Cardiac muscle cell (in vitro differentiated cells and primary cell): Measurements from ENCODE around the gene FAM168A. TPM values are rescaled to one million over a fixed set of nuclear protein-coding genes. Genes with fewer than 3 reads are reported as not detected.
"Not testable (repeated sequence)": the region's sequence is repeated elsewhere in the genome, so short reads cannot be mapped to it uniquely, and the experiment has no call there.

Source experiments
- DNase-seq, 2 donors: peaks; one replicate each; pipeline versions ENCODE4 v3.0.0 to v3.0.0-alpha.2; 2010 to 2017; ENCODE audit warnings: low read depth in 1 of 2, low spot score in 1 of 2
- H3K27ac ChIP-seq: fragments of 200-600 bp; sonication (generic); 2 replicates; pipeline ENCODE4 v1.5.1; 2016
- H3K27me3 ChIP-seq: fragments of 200-600 bp; sonication (generic); 2 replicates; pipeline ENCODE4 v1.6.0; 2016; ENCODE audit warnings: control low read depth
- H3K36me3 ChIP-seq: fragments of 200-600 bp; sonication (generic); 2 replicates; pipeline ENCODE4 v1.5.1; 2016; ENCODE audit warnings: control low read depth
- H3K4me1 ChIP-seq: fragments of 200-600 bp; sonication (generic); 2 replicates; pipeline ENCODE4 v1.8.1; 2017; ENCODE audit warnings: low read depth, mild to moderate bottlenecking, mixed run types
- H3K4me3 ChIP-seq: fragments of 200-600 bp; sonication (generic); 2 replicates; pipeline ENCODE4 v1.5.1; 2016; ENCODE audit warnings: mild to moderate bottlenecking
- H3K9me3 ChIP-seq: fragments of 200-600 bp; sonication (generic); 2 replicates; pipeline ENCODE4 v1.5.1; 2017; ENCODE audit warnings: low read depth, mild to moderate bottlenecking, control low read depth
- polyA plus RNA-seq: library from polyadenylated mRNA; unstranded; fragments of >200 nt; fragmentation: Nextera tagmentation; extraction: Ambion mirVana; gene quantifications from 2 replicates; pipeline ENCODE4 v1.2.1, GENCODE V29; 2016
- total RNA-seq: library from RNA; depleted of rRNA; stranded (reverse); fragments of >200 nt; gene quantifications from 2 replicates; pipeline ENCODE4 v1.2.3, GENCODE V29; 2016
- TF ChIP-seq, protein P1 (sequence below): IDR thresholded peaks from 2 replicates; pipeline ENCODE4 v1.5.1; 2012; ENCODE audit warnings: low read depth, mild to moderate bottlenecking, low read length

The FAM168A gene
- total and polyA plus RNA-seq, 2 experiments from 2014 or later: 9.7 to 32.4 TPM

DNA sequence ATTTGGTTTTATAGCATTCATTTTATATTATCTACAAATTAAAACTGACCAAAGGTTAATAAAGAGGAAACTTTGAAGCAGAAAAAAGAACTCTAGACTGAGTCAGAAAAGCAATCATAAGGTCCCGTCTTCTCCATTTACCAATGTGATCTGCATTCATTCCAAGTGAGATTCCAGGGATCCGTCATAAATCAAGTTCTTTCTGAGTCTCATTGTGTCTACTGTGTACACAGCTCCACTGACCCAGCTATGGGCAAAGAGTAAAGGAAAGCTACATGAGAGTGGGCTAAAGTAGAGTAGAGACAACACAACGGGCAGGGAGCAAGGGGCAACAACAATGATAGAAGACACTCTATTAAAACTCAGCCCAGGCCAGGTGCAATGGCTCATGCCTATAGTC, 15.3 kb downstream of the FAM168A start:
- Histone ChIP-seq H3K4me3 (no peak overlapping the region), H3K9me3 (no peaks in the 10 kb centered on the region), H3K27ac (no peak overlapping the region), H3K4me1 (no peaks in the 10 kb centered on the region), H3K36me3 (no peaks in the 10 kb centered on the region), H3K27me3 (no peaks in the 10 kb centered on the region)
- TF ChIP-seq, protein P1, sequence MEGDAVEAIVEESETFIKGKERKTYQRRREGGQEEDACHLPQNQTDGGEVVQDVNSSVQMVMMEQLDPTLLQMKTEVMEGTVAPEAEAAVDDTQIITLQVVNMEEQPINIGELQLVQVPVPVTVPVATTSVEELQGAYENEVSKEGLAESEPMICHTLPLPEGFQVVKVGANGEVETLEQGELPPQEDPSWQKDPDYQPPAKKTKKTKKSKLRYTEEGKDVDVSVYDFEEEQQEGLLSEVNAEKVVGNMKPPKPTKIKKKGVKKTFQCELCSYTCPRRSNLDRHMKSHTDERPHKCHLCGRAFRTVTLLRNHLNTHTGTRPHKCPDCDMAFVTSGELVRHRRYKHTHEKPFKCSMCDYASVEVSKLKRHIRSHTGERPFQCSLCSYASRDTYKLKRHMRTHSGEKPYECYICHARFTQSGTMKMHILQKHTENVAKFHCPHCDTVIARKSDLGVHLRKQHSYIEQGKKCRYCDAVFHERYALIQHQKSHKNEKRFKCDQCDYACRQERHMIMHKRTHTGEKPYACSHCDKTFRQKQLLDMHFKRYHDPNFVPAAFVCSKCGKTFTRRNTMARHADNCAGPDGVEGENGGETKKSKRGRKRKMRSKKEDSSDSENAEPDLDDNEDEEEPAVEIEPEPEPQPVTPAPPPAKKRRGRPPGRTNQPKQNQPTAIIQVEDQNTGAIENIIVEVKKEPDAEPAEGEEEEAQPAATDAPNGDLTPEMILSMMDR: no peak
- no peak for DNase-seq

- H3K4me1 ChIP-seq, H3K27me3 ChIP-seq, DNase-seq, H3K27ac ChIP-seq, H3K4me3 ChIP-seq, H3K9me3 ChIP-seq, H3K36me3 ChIP-seq: not testable (repeated sequence)
These were observed 17.2 kb downstream of the FAM168A start for GRCh38 chr11:73580749-73581148.

- H3K4me3 ChIP-seq: no peak overlapping the region
- H3K4me1 ChIP-seq: no peaks in the 10 kb centered on the region
- H3K27me3 ChIP-seq: no peaks in the 10 kb centered on the region
- H3K9me3 ChIP-seq: no peaks in the 10 kb centered on the region
- H3K36me3 ChIP-seq: no peaks in the 10 kb centered on the region
- TF ChIP-seq, protein P1: no peak
- no peak for DNase-seq
- no peak overlapping the region for H3K27ac ChIP-seq
These were observed 18.1 kb downstream of the FAM168A start for GRCh38 chr11:73579641-73580434.

DNA sequence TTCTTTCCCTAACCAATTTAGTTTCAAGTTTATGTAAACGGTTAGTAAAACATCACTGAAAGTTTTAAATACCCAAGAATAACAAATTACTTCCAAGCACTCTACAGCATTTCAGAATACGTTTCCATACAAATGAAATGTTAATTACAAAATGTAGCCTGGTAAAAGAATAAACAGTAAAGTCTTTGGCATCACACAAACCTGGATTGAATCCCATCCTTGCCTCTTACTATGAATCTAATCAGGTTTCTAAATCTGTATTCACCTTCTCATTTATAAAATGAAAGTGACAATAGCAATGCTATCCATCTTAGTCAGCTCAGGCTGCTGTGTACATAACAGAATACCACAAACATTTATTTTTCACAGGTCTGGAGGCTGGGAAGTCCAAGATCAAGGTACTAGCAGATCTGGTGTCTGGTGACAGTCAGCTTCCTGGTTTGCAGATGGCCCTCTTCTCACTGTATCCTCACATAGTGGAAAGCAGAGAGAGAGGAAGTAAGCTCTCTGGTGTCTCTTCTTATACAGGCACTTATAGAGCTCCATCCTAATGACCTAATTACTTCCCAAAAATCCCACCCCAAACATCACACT, 19.2 kb downstream of the FAM168A start:
- H3K27ac ChIP-seq: no peak overlapping the region

DNA sequence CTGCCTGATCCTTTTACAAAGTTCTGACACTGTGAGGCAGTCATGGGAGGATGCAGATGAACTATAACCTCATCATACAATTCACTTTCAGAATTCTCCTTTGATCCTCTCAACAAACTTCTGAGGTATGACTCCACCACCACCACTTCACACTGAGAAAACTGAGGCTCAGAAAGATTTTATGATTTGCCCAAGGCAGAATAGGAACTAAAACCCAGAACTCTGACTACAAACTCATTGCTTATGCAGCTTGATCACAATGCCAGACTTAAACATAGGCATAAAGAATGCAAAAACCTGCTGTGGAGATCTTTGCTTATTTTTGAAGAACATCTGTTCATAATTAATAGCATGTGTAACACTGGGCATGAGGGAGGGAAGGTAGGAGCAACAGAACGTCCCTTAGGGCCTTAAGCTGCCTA, 20.4 kb downstream of the FAM168A start:
- TF ChIP-seq, protein P1: no peak
- no peaks in the 10 kb centered on the region for H3K9me3 ChIP-seq

More for the DNA sequence above, 19.2 kb downstream of the FAM168A start:
- H3K4me3 ChIP-seq: no peak overlapping the region
- no peak for DNase-seq
- TF ChIP-seq, protein P1: no peak
- no peaks in the 10 kb centered on the region for H3K27me3 ChIP-seq
- no peaks in the 10 kb centered on the region for H3K9me3 ChIP-seq
- H3K36me3 ChIP-seq: no peaks in the 10 kb centered on the region
- H3K4me1 ChIP-seq: no peaks in the 10 kb centered on the region

DNA sequence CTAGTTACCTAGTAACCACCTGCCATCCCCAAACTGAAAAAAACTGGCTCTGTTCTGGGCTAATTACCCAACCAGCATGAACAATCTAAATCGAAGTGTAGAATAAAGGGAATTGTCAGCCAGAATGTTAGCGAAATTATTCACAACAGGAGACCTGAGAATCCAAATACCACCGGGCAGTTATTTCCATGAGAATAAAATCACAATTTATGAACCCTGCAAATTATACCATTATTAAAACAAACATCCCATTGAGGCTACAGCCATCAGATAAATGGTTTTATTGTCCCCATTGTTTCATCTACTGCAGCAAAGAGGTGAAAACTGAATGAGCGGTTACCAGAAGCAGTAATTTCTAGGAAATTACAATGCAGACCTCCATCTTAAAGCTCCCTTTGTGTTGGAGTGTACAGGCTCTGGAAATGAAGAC, 21.7 kb downstream of the FAM168A start:
- no peak for DNase-seq
- no peaks in the 10 kb centered on the region for H3K9me3 ChIP-seq
- no peaks in the 10 kb centered on the region for H3K4me1 ChIP-seq
- H3K27me3 ChIP-seq: no peaks in the 10 kb centered on the region
- H3K36me3 ChIP-seq: no peaks in the 10 kb centered on the region
- H3K4me3 ChIP-seq: no peak overlapping the region
- TF ChIP-seq, protein P1: no peak
- H3K27ac ChIP-seq: no peak overlapping the region

More for the DNA sequence above, 20.4 kb downstream of the FAM168A start:
- no peaks in the 10 kb centered on the region for H3K4me1 ChIP-seq
- no peak for DNase-seq
- no peak overlapping the region for H3K4me3 ChIP-seq
- H3K36me3 ChIP-seq: no peaks in the 10 kb centered on the region
- H3K27me3 ChIP-seq: no peaks in the 10 kb centered on the region
- H3K27ac ChIP-seq: no peak overlapping the region

GRCh38 chr11:73571982-73572381, 25.9 kb downstream of the FAM168A start:
- H3K36me3 ChIP-seq, H3K4me3 ChIP-seq, H3K4me1 ChIP-seq, H3K9me3 ChIP-seq, H3K27ac ChIP-seq, H3K27me3 ChIP-seq, DNase-seq: not testable (repeated sequence)
